NT2/D1 (cell line): Measurements from ENCODE around the gene DECR2.

Experiments used
- YY1 ChIP-seq: IDR thresholded peaks from 2 replicates; pipeline ENCODE4 v1.6.1; 2011; ENCODE audit not compliant: insufficient read length, insufficient read depth
- ZNF274 ChIP-seq: IDR thresholded peaks from 2 replicates; pipeline ENCODE4 v1.6.1; 2011; ENCODE audit warnings: mild to moderate bottlenecking, low read depth, low read length

- TF ChIP-seq YY1 (no peak), ZNF274 (no peak)
These were observed 25.2 kb downstream of the DECR2 start for GRCh38 chr16:426906-427249.
